Mammary epithelial cell (primary cell): ENCODE measurements around the gene TMEM269.

Experiments used
- CTCF ChIP-seq, 2 donors: IDR thresholded peaks in 1 of 2; conservative IDR thresholded peaks in 1 of 2; 2 replicates each; pipeline ENCODE4 v1.5.1; 2011 to 2012; ENCODE audit warnings: inconsistent platforms in 2 of 2, low read length in 2 of 2, mild to moderate bottlenecking in 2 of 2, control low read depth in 1 of 2, low read depth in 1 of 2; ENCODE audit not compliant: insufficient read depth in 1 of 2; ENCODE audit errors: extremely low read depth in 1 of 2
- EZH2 ChIP-seq: IDR thresholded peaks from 2 replicates; pipeline ENCODE4 v1.6.1; 2012; ENCODE audit warnings: low read length, inconsistent platforms, borderline replicate concordance

- TF ChIP-seq CTCF (conservative IDR thresholded peaks at IDR 0.05 in 1 of 2, IDR thresholded peaks at IDR 0.05 in 1 of 2; ENCODE audit: extremely low read depth in 1 of 2, insufficient read depth in 1 of 2, low read depth in 1 of 2, low read length in 2 of 2) (no peak), EZH2 (no peak)
Measured at GRCh38 chr1:42737986-42738677, 46.7 kb upstream of the TMEM269 start.
